H1 (cell line): ENCODE measurements around the gene KLHL2. TPM values are rescaled to one million over a fixed set of nuclear protein-coding genes. Genes with fewer than 3 reads are reported as not detected.

Source experiments
- CTCF ChIA-PET: fragments of 300-600 bp; sonication (Branson Sonifier 250); formaldehyde crosslinking; loops from one replicate; lab custom pipeline; 2021; ENCODE audit not compliant: partially characterized antibody; lab: Charles Lee
- POLR2A ChIA-PET: fragments of 300-600 bp; sonication (Branson Sonifier 250); formaldehyde crosslinking; loops from one replicate; lab custom pipeline; 2021; ENCODE audit warnings: inconsistent platforms; ENCODE audit not compliant: partially characterized antibody; lab: Charles Lee
- DNase-seq, 2 experiments: peaks; one replicate each; pipeline versions ENCODE4 v3.0.0 to v3.0.0-alpha.2; 2010 to 2022; ENCODE audit warnings: low spot score in 2 of 2, low read depth in 1 of 2, mixed read lengths in 1 of 2
- FAIRE-seq: peaks from 2 replicates; lab custom pipeline; 2011; peaks lifted over from hg19 to GRCh38; lab: Jason Lieb, UNC
- H2AFZ ChIP-seq: 2 replicates; pipeline ENCODE4 v1.8.1; 2012; ENCODE audit warnings: low read length, inconsistent platforms
- H2AK5ac ChIP-seq: 2 replicates; pipeline ENCODE4 v1.6.1; 2013; ENCODE audit warnings: low read depth, low read length
- H2BK120ac ChIP-seq: replicated peaks from 2 replicates; pipeline ENCODE3; 2013; ENCODE audit warnings: low read depth, low read length, inconsistent platforms
- H2BK12ac ChIP-seq: 2 replicates; pipeline ENCODE4 v1.6.1; 2013; ENCODE audit warnings: low read depth, low read length
- H2BK15ac ChIP-seq: 2 replicates; pipeline ENCODE4 v1.6.1; 2013; ENCODE audit warnings: low read length
- H2BK20ac ChIP-seq: 2 replicates; pipeline ENCODE4 v1.6.1; 2013; ENCODE audit warnings: low read length
- H2BK5ac ChIP-seq: 2 replicates; pipeline ENCODE4 v1.6.1; 2013; ENCODE audit warnings: low read depth, low read length
- H3K14ac ChIP-seq: 2 replicates; pipeline ENCODE4 v1.6.1; 2013; ENCODE audit warnings: inconsistent platforms; ENCODE audit not compliant: insufficient read length
- H3K18ac ChIP-seq: 2 replicates; pipeline ENCODE4 v1.6.1; 2013; ENCODE audit warnings: low read length; ENCODE audit errors: extremely low read depth
- H3K23ac ChIP-seq: 2 replicates; pipeline ENCODE4 v1.6.1; 2013; ENCODE audit warnings: inconsistent platforms; ENCODE audit not compliant: insufficient read length
- H3K23me2 ChIP-seq: 2 replicates; pipeline ENCODE4 v1.6.1; 2013; ENCODE audit warnings: low read depth, low read length
- H3K27ac ChIP-seq: 2 replicates; pipeline ENCODE4 v1.6.1; 2011; ENCODE audit warnings: low read depth, low read length, inconsistent platforms
- H3K27me3 ChIP-seq, 4 experiments: replicated peaks in 1 of 4; 1 replicate in 1 of 4; 2 replicates in 3 of 4; pipeline versions ENCODE4 v1.6.1 to v1.8.1; 2011 to 2013; ENCODE audit warnings: low read length in 3 of 4, mild to moderate bottlenecking in 3 of 4, inconsistent platforms in 2 of 4, mixed read lengths in 2 of 4, moderate library complexity in 1 of 4; ENCODE audit not compliant: control insufficient read depth in 3 of 4, insufficient read depth in 3 of 4; ENCODE audit errors: extremely low read depth in 1 of 4
- H3K36me3 ChIP-seq, 4 experiments: 2 replicates each; pipeline versions ENCODE4 v1.6.1 to v1.8.1; 2011 to 2013; ENCODE audit warnings: mild to moderate bottlenecking in 4 of 4, low read length in 3 of 4, moderate library complexity in 2 of 4, control low read depth in 1 of 4, inconsistent platforms in 1 of 4; ENCODE audit not compliant: insufficient read depth in 4 of 4, control insufficient read depth in 2 of 4
- H3K4ac ChIP-seq: replicated peaks from 2 replicates; pipeline ENCODE3; 2013; ENCODE audit warnings: low read length, low read depth, mixed read lengths, inconsistent platforms; ENCODE audit not compliant: insufficient read length
- H3K4me1 ChIP-seq, 4 experiments: replicated peaks in 1 of 4; 1 replicate in 1 of 4; 2 replicates in 3 of 4; pipeline versions ENCODE4 v1.6.1 to v1.8.1; 2011 to 2013; ENCODE audit warnings: low read length in 3 of 4, inconsistent platforms in 2 of 4, mixed read lengths in 1 of 4; ENCODE audit not compliant: insufficient read depth in 4 of 4, control insufficient read depth in 3 of 4
- H3K4me2 ChIP-seq, 2 experiments: 2 replicates each; pipeline versions ENCODE4 v1.6.1 to v1.8.1; 2011 to 2013; ENCODE audit warnings: low read depth in 2 of 2, low read length in 2 of 2, control low read depth in 1 of 2, inconsistent platforms in 1 of 2, mild to moderate bottlenecking in 1 of 2; ENCODE audit not compliant: insufficient read depth in 1 of 2
- H3K4me3 ChIP-seq, 4 experiments: fragments of 200-600, 300-600 bp in 1 of 4; sonication (generic), shearing (Covaris generic), sonication (Bioruptor Twin) in 1 of 4; 2 replicates each; pipeline versions ENCODE4 v1.5.1 to v1.8.1; 2011 to 2016; ENCODE audit warnings: low read length in 4 of 4, low read depth in 3 of 4, control low read depth in 2 of 4, inconsistent platforms in 2 of 4, mild to moderate bottlenecking in 2 of 4, mixed read lengths in 1 of 4, moderate library complexity in 1 of 4; ENCODE audit not compliant: insufficient read depth in 2 of 4; ENCODE audit errors: extremely low read depth in 1 of 4
- H3K56ac ChIP-seq: replicated peaks from 2 replicates; pipeline ENCODE3; 2013; ENCODE audit warnings: low read depth, mild to moderate bottlenecking, mixed read lengths, low read length, inconsistent platforms; ENCODE audit not compliant: insufficient read length
- H3K79me1 ChIP-seq: 2 replicates; pipeline ENCODE4 v1.6.1; 2013; ENCODE audit warnings: low read depth, low read length, control low read depth
- H3K79me2 ChIP-seq, 2 experiments: 2 replicates each; pipeline versions ENCODE4 v1.6.1 to v1.8.1; 2012 to 2013; ENCODE audit warnings: low read length in 2 of 2, mild to moderate bottlenecking in 2 of 2, inconsistent platforms in 1 of 2; ENCODE audit not compliant: insufficient read depth in 2 of 2, control insufficient read depth in 1 of 2
- H3K9ac ChIP-seq, 4 experiments: replicated peaks in 1 of 4; 1 replicate in 1 of 4; 2 replicates in 3 of 4; pipeline versions ENCODE4 v1.6.1 to v1.8.1; 2011 to 2013; ENCODE audit warnings: low read depth in 3 of 4, low read length in 3 of 4, control low read depth in 2 of 4, mild to moderate bottlenecking in 2 of 4, moderate library complexity in 2 of 4, inconsistent platforms in 1 of 4; ENCODE audit errors: extremely low read depth in 1 of 4
- H3K9me3 ChIP-seq, 2 experiments: 2 replicates each; pipeline versions ENCODE4 v1.6.1 to v1.8.1; 2012 to 2013; ENCODE audit warnings: mild to moderate bottlenecking in 2 of 2, moderate library complexity in 2 of 2, control low read depth in 1 of 2, inconsistent platforms in 1 of 2, low read depth in 1 of 2, low read length in 1 of 2, mixed read lengths in 1 of 2; ENCODE audit not compliant: insufficient read depth in 2 of 2
- H4K20me1 ChIP-seq, 2 experiments: replicated peaks in 1 of 2; 2 replicates each; pipeline versions ENCODE3 to v1.8.1; 2011 to 2013; ENCODE audit warnings: inconsistent platforms in 2 of 2, low read length in 2 of 2, mild to moderate bottlenecking in 1 of 2; ENCODE audit not compliant: insufficient read depth in 2 of 2, control insufficient read depth in 1 of 2
- H4K5ac ChIP-seq: 2 replicates; pipeline ENCODE4 v1.6.1; 2013; ENCODE audit warnings: low read length, low read depth, mixed read lengths, inconsistent platforms; ENCODE audit not compliant: insufficient read length
- H4K8ac ChIP-seq: 2 replicates; pipeline ENCODE4 v1.8.0; 2013; ENCODE audit warnings: mild to moderate bottlenecking, moderate library complexity, low read length, inconsistent platforms; ENCODE audit not compliant: insufficient read depth; ENCODE audit errors: extremely low read depth
- H4K91ac ChIP-seq: replicated peaks from 2 replicates; pipeline ENCODE3; 2013; ENCODE audit warnings: low read length, mixed read lengths, inconsistent platforms; ENCODE audit not compliant: insufficient read length
- CBX8 ChIP-seq: fragments of 300-800, 300-1000 bp; sonication (generic); IDR thresholded peaks from 2 replicates; pipeline ENCODE4 v1.7.1; 2016; ENCODE audit warnings: low read depth, low read length, borderline replicate concordance
- EGR1 ChIP-seq: IDR thresholded peaks from 2 replicates; pipeline ENCODE4 v1.6.1; 2011; ENCODE audit warnings: low read depth, low read length, borderline replicate concordance
- PHF8 ChIP-seq: fragments of 200-600 bp; sonication (generic); conservative IDR thresholded peaks from 2 replicates; pipeline ENCODE4 v1.7.1; 2012; ENCODE audit warnings: low read depth, mild to moderate bottlenecking, inconsistent platforms, low read length, moderate library complexity
- TBP ChIP-seq: IDR thresholded peaks from 2 replicates; pipeline ENCODE4 v1.6.1; 2011; ENCODE audit warnings: low read depth, low read length, improper control_type of control experiment
- TEAD4 ChIP-seq: IDR thresholded peaks from 2 replicates; pipeline ENCODE4 v1.6.1; 2012; ENCODE audit warnings: low read depth, low read length, inconsistent platforms, mixed read lengths
- USF2 ChIP-seq: IDR thresholded peaks from 2 replicates; pipeline ENCODE4 v1.6.1; 2011; ENCODE audit warnings: low read length, improper control_type of control experiment
- WGBS, 2 experiments: shearing (Covaris generic) in 1 of 2; methylation state at CpG; one replicate each; pipeline versions ENCODE4 v1.1.6 to v1.1.7; 2013 to 2015; ENCODE audit warnings: low lambda C conversion rate in 2 of 2, mixed read lengths in 2 of 2, inconsistent platforms in 1 of 2, low coverage in 1 of 2, missing lambda C conversion rate in 1 of 2; ENCODE audit not compliant: insufficient replicate concordance in 2 of 2, insufficient coverage in 1 of 2, insufficient read length in 1 of 2; ENCODE audit errors: extremely low coverage in 1 of 2, missing lambda C conversion rate in 1 of 2; 5-methylcytosine and 5-hydroxymethylcytosine counted together
- polyA plus RNA-seq, 7 experiments: library from polyadenylated mRNA; depleted of rRNA in 3 of 7; stranded (reverse) in 5 of 7; unstranded in 2 of 7; fragments of >200 nt in 5 of 7; fragments of 200-250 nt in 2 of 7; gene quantifications; 1 replicate in 5 of 7; 2 replicates in 1 of 7; 4 replicates in 1 of 7; pipeline versions ENCODE4 v1.2.1 to v1.2.3, GENCODE V29; 2011 to 2013; ENCODE audit warnings: missing spikeins in 2 of 7, mixed read lengths in 2 of 7
- total RNA-seq: library from RNA; stranded (reverse); fragmentation: NEBNext Ultra II Directional; extraction: Animal tissue kit (Norgen Biotek cat#: 25700); gene quantifications from 2 replicates; pipeline ENCODE4 v1.2.1, GENCODE V29; 2021

Gene KLHL2
- total and polyA plus RNA-seq, 2 of the 8 experiments (the other 6 are each of a cell fraction or from before 2014, with no cell fraction given) = 5.2 to 12.0 TPM

DNA sequence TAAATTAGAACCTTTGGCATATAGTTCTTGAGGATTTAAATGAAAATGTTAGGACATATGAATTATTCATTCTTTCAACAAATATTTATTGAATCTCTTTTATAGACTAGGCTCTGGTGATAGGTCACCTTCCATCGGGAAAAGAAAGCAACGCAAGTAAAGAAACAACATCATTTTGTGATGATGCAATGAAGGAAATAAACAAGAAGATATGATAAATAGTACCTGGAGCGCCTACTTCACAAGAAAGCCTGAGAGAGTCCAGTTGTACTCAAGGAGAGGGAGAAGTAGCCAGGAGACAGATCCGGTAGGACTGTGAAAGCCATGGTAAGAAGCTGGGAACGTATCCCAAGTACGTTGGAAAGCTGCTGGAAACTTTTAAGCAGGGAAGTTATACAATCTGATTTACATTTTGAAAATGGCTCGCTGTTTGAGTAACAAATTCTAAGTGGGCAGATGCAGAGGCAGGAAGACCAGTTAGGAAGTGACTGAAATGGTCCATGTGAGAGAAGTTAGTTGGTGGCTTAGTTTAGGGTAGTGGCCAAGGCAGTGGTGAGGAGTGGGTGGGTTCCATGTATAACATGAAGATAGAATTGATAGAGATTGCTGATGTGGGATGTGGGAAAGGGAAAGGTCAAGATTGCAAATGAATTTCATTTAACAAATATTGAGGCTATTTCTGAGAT lies 153.8 kb downstream of the KLHL2 start:
- no peak overlapping the region for H3K27ac ChIP-seq
- no peak overlapping the region for H2BK12ac ChIP-seq
- no peak for FAIRE-seq
- H3K27me3 ChIP-seq = no peaks in the 10 kb centered on the region
- H3K23ac ChIP-seq = no peak overlapping the region
- no peak for DNase-seq
- no peaks in the 10 kb centered on the region for H3K36me3 ChIP-seq
- peaks cover 3% of the 10 kb centered on the region; the same call in 1 of the 2 replicates for H3K23me2 ChIP-seq
- no peak overlapping the region for H4K91ac ChIP-seq
- WGBS, 2 experiments = 90% methylated on average over 7 of the region's 7 CpGs; no CpG with 5 or more reads in 1 of the 2 experiments
- H3K4me1 ChIP-seq = no peaks in the 10 kb centered on the region
- no peak overlapping the region for H2BK15ac ChIP-seq
- H4K5ac ChIP-seq = no peak overlapping the region
- POLR2A ChIA-PET = no interaction called here
- H2AK5ac ChIP-seq = no peak overlapping the region
- no peak overlapping the region for H2BK20ac ChIP-seq
- no peak overlapping the region for H3K56ac ChIP-seq
- no peak overlapping the region for H3K4me2 ChIP-seq
- no peak overlapping the region for H2BK120ac ChIP-seq
- H2BK5ac ChIP-seq = no peak overlapping the region
- H3K4me3 ChIP-seq = no peak overlapping the region
- H3K18ac ChIP-seq = no peak overlapping the region
- no peaks in the 10 kb centered on the region for H4K20me1 ChIP-seq
- no peaks in the 10 kb centered on the region for H3K9me3 ChIP-seq
- no peak overlapping the region for H3K14ac ChIP-seq
- H3K79me2 ChIP-seq = no peaks in the 10 kb centered on the region
- H2AFZ ChIP-seq = peak overlapping the region; percentile 39; the same call in 1 of the 2 replicates
- CTCF ChIA-PET = interaction anchor here (1.9 to 3.4 kb wide), 2 partner anchors 10 to 23 kb away, joined by 6 to 13 read pairs; no protein-coding TSS in a partner anchor
- no peak overlapping the region for H4K8ac ChIP-seq
- no peak for TF ChIP-seq TBP
- no peak for TF ChIP-seq USF2
- no peak for TF ChIP-seq EGR1
- TF ChIP-seq PHF8 = no peak
- no peak for TF ChIP-seq CBX8
- no peak for TF ChIP-seq TEAD4
- H3K4ac ChIP-seq = no peak overlapping the region
- no peak overlapping the region for H3K9ac ChIP-seq
- no peaks in the 10 kb centered on the region for H3K79me1 ChIP-seq
